ENCODE results near the gene GJA4. TPM values are rescaled to one million over a fixed set of nuclear protein-coding genes. Genes with fewer than 3 reads are reported as not detected.

Gene GJA4
- total and polyA plus RNA-seq, 2 of the 8 experiments (the other 6 are each of a cell fraction or from before 2014, with no cell fraction given), result 3.2 to 3.9 TPM

DNA sequence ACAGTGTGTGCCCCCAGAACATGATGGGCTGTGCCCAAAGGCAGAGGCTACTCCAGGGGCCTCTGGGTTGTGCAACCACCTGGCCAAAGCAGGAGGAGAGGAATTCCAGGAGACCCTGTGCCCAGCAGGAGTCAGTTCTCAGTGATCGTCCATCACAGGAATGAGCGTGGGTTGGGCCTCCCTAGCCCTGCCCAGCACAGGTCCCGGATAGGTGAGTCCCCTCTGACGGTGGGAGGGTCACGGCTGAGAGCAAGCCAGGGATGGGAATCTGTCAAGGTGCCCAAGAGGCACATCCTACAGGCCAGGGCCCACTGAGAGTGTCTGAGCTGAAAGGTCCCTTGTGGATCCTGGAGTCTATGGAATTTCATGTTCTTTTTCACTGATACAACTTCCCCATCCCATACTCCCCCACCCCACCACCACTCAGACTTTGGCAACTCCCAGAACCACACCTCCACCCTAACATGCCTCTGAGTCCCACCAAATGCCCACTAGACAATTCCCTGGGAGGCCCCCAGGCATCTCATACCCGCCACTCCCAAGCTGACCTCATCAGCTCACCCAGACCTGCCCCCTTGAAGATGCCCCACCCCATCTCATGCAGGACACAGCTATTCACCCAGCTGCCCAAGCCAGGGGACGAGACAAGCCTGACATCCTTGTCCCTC lies 30.2 kb upstream of the GJA4 start (continued):
- TF ChIP-seq ASH2L (IDR thresholded peaks at IDR 0.05; ENCODE audit: low read length) (no peak), SIX5 (IDR thresholded peaks at IDR 0.05; ENCODE audit: low read depth, low read length) (no peak), YY1 (IDR thresholded peaks at IDR 0.05; ENCODE audit: low read depth, low read length) (no peak)
